Activated CD8-positive, alpha-beta T cell treated with anti-CD3 and anti-CD28 coated beads, Interleukin-2, amount 10 ng/mL, durations not matched to agents 7 days and 5 days (primary cell): ENCODE results near the gene TCFL5. TPM values are rescaled to one million over a fixed set of nuclear protein-coding genes. Genes with fewer than 3 reads are reported as not detected.

Experiments
- ATAC-seq: fragments of 150-1000 bp; cut with Tn5 transposase; one replicate; pipeline ENCODE4 v1.10.0; 2021; ENCODE audit warnings: moderate library complexity
- CTCF ChIA-PET: fragments of 350-600 bp; sonication (Branson Sonifier 250); formaldehyde crosslinking; loops from one replicate; lab custom pipeline; 2021; ENCODE audit warnings: antibody characterized with exemption; lab: Charles Lee
- POLR2A ChIA-PET: fragments of 350-600 bp; sonication (Branson Sonifier 250); formaldehyde crosslinking; loops from one replicate; lab custom pipeline; 2021; ENCODE audit warnings: antibody characterized with exemption; lab: Charles Lee
- DNase-seq: peaks from one replicate; pipeline ENCODE4 v3.0.0-alpha.2; 2020
- H3K27ac Mint-ChIP-seq: one replicate; pipeline ENCODE4 v1.8.0; 2021; ENCODE audit warnings: mild to moderate bottlenecking, mixed read lengths
- H3K27me3 Mint-ChIP-seq: one replicate; pipeline ENCODE4 v1.8.0; 2021; ENCODE audit warnings: low read depth, mixed read lengths
- H3K36me3 Mint-ChIP-seq: one replicate; pipeline ENCODE4 v1.8.0; 2021; ENCODE audit warnings: low read depth, mixed read lengths
- H3K4me1 Mint-ChIP-seq: one replicate; pipeline ENCODE4 v1.8.0; 2021; ENCODE audit warnings: low read depth, mixed read lengths
- H3K4me3 Mint-ChIP-seq: one replicate; pipeline ENCODE4 v1.8.0; 2021; ENCODE audit warnings: mild to moderate bottlenecking, mixed read lengths
- H3K9me3 Mint-ChIP-seq: one replicate; pipeline ENCODE4 v1.8.0; 2022; ENCODE audit warnings: mixed read lengths; ENCODE audit not compliant: insufficient read depth
- total RNA-seq, 2 experiments: library from RNA; stranded (reverse); gene quantifications; one replicate each; pipeline ENCODE4 v1.2.3, GENCODE V29; 2021

TCFL5 gene
- total RNA-seq, 2 experiments from 2014 or later, result 7.9 to 9.6 TPM

GRCh38 chr20:62794007-62794724, 67.5 kb downstream of the TCFL5 start:
- ChIA-PET CTCF (interaction anchor here (0.7 to 1.8 kb wide), 17 partner anchors 9 to 412 kb away, joined by 3 to 9 read pairs (median 4); partner anchors contain the start of genes OGFR and SLCO4A1), POLR2A (interaction anchor here (0.9 to 3.1 kb wide), 14 partner anchors 11 to 492 kb away, joined by 3 to 21 read pairs (median 4); partner anchors contain the start of genes OGFR and SLCO4A1)
- Mint-ChIP-seq H3K27ac (peak overlapping the region; percentile 90), H3K4me1 (peaks cover 48% of the 10 kb centered on the region), H3K9me3 (no peaks in the 10 kb centered on the region), H3K36me3 (peaks cover 11% of the 10 kb centered on the region), H3K27me3 (no peaks in the 10 kb centered on the region), H3K4me3 (peak overlapping the region; percentile 78)
- DNase-seq, result peak; percentile 96
- ATAC-seq, result peak; percentile 79

- no peak for ATAC-seq
- CTCF ChIA-PET, result interaction anchor here (0.8 to 1.8 kb wide), 13 partner anchors 10 to 411 kb away, joined by 3 to 9 read pairs (median 5); partner anchors contain the start of genes OGFR and SLCO4A1
- no peak for DNase-seq
- POLR2A ChIA-PET, result interaction anchor here (1.4 to 3.1 kb wide), 4 partner anchors 11 to 492 kb away, joined by 5 to 21 read pairs (median 6); partner anchors contain the start of gene OGFR
- Mint-ChIP-seq H3K27me3 (no peaks in the 10 kb centered on the region), H3K4me1 (peaks cover 48% of the 10 kb centered on the region), H3K27ac (peak overlapping the region; percentile 90), H3K4me3 (peak overlapping the region; percentile 78), H3K36me3 (peaks cover 8% of the 10 kb centered on the region), H3K9me3 (no peaks in the 10 kb centered on the region)
These were observed 67.9 kb downstream of the TCFL5 start for GRCh38 chr20:62793757-62794006.

- Mint-ChIP-seq H3K4me1 (peaks cover 45% of the 10 kb centered on the region), H3K27me3 (no peaks in the 10 kb centered on the region), H3K36me3 (peaks cover 3% of the 10 kb centered on the region), H3K27ac (peak overlapping the region; percentile 90), H3K4me3 (peak overlapping the region; percentile 78), H3K9me3 (no peaks in the 10 kb centered on the region)
- ChIA-PET POLR2A (interaction anchor here (2.4 to 3.1 kb wide), 2 partner anchors 10 to 12 kb away, joined by 7 to 21 read pairs; partner anchors contain the start of gene OGFR), CTCF (interaction anchor here (1.0 to 3.3 kb wide), 18 partner anchors 11 to 383 kb away, joined by 3 to 18 read pairs (median 8); no protein-coding TSS in a partner anchor)
- DNase-seq, result no peak
- no peak for ATAC-seq
These were observed 68.5 kb downstream of the TCFL5 start for GRCh38 chr20:62792940-62793756.

- H3K36me3 Mint-ChIP-seq, result no peaks in the 10 kb centered on the region
- peaks cover 40% of the 10 kb centered on the region for H3K4me1 Mint-ChIP-seq
- ATAC-seq (no peak), DNase-seq (no peak)
- no peak overlapping the region for H3K4me3 Mint-ChIP-seq
- ChIA-PET POLR2A (interaction anchor here (0.8 to 1.3 kb wide), 2 partner anchors 16 to 175 kb away, joined by 3 to 5 read pairs; no protein-coding TSS in a partner anchor), CTCF (interaction anchor here (0.6 to 3.3 kb wide), 37 partner anchors 10 to 409 kb away, joined by 3 to 24 read pairs (median 4); partner anchors contain the start of gene SLCO4A1)
- peak overlapping the region; percentile 62 for H3K27ac Mint-ChIP-seq
- H3K9me3 Mint-ChIP-seq, result no peaks in the 10 kb centered on the region
- H3K27me3 Mint-ChIP-seq, result no peaks in the 10 kb centered on the region
These were observed 69.3 kb downstream of the TCFL5 start for GRCh38 chr20:62792182-62792939.

- no peaks in the 10 kb centered on the region for H3K27me3 Mint-ChIP-seq
- no peaks in the 10 kb centered on the region for H3K9me3 Mint-ChIP-seq
- peak; percentile 87 for DNase-seq
- ATAC-seq, result peak; percentile 16
- H3K4me1 Mint-ChIP-seq, result peaks cover 36% of the 10 kb centered on the region
- H3K4me3 Mint-ChIP-seq, result no peak overlapping the region
- ChIA-PET POLR2A (interaction anchor here (0.8 to 1.3 kb wide), 2 partner anchors 17 to 174 kb away, joined by 3 to 5 read pairs; no protein-coding TSS in a partner anchor), CTCF (interaction anchor here (0.6 to 3.3 kb wide), 45 partner anchors 9 to 529 kb away, joined by 3 to 24 read pairs (median 4); partner anchors contain the start of gene SLCO4A1)
- H3K36me3 Mint-ChIP-seq, result no peaks in the 10 kb centered on the region
- no peak overlapping the region for H3K27ac Mint-ChIP-seq
These were observed 70.1 kb downstream of the TCFL5 start for GRCh38 chr20:62791301-62792181.

Other genes starting within 250 kb of the TCFL5 start
- 10 to 100 TPM; 79.4 to 79.9 TPM for gene SLCO4A1, start 219.3 kb downstream of the TCFL5 start, total RNA-seq
- under 1 TPM; 0.13 to 0.21 TPM for gene NTSR1, start 153.0 kb downstream of the TCFL5 start, total RNA-seq
- gene MRGBP, start 65.3 kb downstream of the TCFL5 start, total RNA-seq, result 10 to 100 TPM; 18.3 to 19.2 TPM
- gene OGFR, start 57.0 kb downstream of the TCFL5 start, total RNA-seq, result 10 to 100 TPM; 67.0 to 76.6 TPM
- gene COL9A3, start 44.8 kb downstream of the TCFL5 start, total RNA-seq, result not detected
- gene DIDO1, start 64.7 kb upstream of the TCFL5 start, total RNA-seq, result 10 to 100 TPM; 69.6 to 74.0 TPM
- gene GID8, start 76.3 kb upstream of the TCFL5 start, total RNA-seq, result 10 to 100 TPM; 37.3 to 39.7 TPM
- 10 to 100 TPM; 57.8 to 69.7 TPM for gene SLC17A9, start 90.9 kb upstream of the TCFL5 start, total RNA-seq
- gene BHLHE23, start 145.1 kb upstream of the TCFL5 start, total RNA-seq, result not detected